SHP77 (cell line): ENCODE measurements around the gene CFAP46.
"Not testable (repeated sequence)": the region's sequence is repeated elsewhere in the genome, so short reads cannot be mapped to it uniquely, and the experiment has no call there.

Source experiments
- DNase-seq, 2 experiments: peaks; one replicate each; lab custom pipeline; 2025; lab: John Stamatoyannopoulos, UW

The CFAP46 gene

DNA sequence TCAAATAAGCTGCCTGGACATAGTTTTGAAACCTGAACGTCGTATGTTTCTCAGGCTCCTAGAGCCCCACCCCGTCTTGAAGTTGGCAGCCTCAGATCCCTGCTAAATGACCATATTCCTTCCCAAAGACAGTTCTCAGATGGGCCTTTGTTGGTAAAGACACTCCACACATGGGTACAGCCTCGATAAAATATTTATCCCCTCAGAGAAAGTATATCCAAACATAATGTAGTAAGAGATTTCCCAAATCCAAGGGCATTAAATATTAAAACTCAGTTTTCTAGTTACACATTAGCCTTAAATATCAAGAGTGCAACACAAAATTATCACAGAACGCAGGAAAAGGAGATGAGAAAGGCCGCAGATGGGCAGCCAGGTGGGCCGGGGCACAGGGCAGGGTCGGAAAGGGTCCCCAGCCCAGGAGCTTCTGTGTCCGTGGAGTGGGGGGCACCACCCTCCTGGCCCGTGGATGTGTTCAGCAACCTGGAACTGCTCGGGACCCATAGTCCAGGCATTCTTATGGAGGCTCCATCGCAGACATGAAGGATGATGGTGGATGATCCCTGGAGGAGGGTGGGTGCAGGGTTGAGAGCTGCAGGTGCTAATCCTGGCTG lies 1.5 kb upstream of the CFAP46 start:
- no peak for DNase-seq

DNA sequence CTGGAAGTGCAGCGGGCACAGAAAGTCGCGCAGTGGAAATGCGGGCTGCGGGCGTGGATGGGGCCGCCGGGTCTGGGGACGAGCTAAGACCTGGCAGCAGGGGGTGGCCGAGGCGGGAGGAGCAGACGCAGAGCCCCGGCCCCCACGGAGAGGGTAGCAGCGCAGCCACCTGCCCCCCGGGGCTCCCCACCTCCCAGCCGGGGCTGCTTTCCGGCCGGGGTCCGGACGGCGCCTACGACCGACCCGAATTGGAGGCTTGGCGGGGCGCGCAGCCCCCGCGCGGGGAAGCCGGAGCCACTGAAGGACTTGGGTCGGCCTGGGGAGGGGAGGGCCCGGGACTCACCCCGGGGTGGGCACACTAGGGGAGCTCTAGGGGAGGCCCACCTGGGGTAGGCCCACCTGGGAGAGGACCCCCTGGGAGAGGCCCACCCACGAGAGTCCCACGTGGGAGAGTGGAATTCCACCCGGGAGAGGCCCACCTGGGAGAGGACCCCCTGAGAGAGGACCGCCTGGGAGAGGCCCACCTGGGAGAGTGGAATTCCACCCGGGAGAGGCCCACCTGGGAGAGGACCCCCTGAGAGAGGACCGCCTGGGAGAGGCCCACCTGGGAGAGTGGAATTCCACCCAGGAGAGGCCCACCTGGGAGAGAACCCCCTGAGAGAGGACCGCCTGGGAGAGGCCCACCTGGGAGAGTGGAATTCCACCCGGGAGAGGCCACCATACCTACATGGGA lies 854 bp upstream of the CFAP46 start:
- DNase-seq, result no peak

DNA sequence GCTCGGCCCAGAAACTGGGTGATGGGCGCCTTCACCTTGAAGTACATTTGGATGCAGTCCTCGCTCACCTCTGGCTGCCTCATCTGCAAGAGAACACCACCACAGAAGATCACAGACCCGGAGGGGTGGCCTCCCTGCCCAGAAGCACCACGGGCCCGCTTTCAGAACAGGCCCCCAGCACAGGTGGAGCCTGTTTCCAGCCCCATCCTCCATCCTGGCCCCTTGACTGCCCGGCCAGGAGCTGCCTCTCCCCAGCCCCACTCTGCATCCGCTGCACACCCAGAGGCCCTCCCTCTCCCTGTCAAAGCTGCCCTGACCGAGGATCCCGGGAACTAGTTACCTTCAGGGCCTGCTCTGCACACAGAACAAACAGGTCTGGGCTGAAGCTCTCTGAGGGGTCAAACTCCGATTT lies 724 bp downstream of the CFAP46 start:
- no peak for DNase-seq

DNA sequence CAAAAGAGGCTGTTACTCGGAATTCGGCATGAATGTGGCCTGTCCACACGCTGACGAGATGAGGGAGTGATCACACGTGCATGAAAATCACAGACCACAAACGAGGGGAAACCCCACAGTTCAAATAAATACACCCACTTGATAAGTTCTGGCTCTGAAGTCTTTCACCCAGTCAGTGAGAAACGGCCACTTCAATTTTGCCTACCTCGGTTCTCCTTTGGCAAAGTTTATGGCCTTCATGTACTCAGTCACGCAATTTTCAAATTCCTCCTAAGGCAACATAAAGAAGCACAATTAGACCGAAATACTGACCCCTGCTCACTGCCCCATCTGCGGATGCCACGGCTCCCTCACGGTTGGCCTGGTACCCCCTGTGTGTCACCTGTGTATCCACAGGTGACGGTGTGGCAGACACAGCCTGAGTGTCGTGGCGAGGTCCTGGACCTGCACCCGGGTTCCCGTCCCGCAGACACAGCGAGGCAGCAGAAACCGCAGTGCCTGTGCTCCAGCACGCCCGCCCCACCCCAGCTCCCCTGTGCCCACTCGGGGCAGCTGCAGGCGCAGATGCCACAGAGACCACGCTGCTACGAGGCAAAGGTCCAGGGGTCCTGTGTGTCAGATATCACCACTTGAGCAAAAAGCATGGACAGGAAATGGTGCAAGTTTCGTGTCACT lies 1.4 kb downstream of the CFAP46 start:
- DNase-seq, result no peak

DNA sequence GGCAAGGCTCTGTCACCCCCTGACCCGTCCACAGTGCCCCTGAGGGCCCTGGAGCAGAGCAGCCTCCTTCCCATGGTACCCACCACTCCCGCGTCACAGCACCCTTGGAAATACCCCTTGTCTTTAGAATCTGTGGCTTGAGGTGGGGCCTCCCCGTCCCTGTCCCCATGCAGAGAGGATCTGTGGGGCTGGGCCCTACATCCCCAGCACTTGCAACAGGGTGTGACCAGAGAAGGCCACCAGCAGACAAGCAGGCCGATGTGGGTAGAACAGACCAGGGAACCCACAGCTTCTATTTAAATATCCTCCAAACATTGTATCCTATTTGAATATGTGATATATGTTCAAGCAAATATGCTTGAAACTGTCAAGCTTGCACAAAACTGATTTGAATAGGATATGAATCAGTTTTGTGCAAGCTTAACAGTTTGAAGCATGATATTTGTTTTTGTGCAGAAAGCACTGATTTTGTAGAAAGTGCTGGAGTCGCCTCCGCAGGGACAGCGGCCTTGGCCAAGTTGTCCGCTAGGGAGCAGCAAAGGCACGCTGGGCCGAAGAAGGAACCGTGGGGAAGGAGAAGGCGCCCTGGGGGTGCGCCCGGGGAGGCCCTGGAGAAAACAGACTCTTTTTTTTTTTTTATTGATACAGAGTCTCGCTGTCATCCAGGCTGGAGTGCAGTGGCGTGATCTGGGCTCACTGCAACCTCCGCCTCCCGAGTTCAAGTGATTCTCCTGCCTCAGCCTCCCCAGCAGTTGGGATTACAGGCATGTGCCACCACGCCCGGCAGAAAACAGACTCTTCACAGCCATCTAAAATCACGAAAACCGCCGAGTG lies 2.2 kb downstream of the CFAP46 start:
- DNase-seq, result peak in 1 of 2 experiments; percentile 11

DNA sequence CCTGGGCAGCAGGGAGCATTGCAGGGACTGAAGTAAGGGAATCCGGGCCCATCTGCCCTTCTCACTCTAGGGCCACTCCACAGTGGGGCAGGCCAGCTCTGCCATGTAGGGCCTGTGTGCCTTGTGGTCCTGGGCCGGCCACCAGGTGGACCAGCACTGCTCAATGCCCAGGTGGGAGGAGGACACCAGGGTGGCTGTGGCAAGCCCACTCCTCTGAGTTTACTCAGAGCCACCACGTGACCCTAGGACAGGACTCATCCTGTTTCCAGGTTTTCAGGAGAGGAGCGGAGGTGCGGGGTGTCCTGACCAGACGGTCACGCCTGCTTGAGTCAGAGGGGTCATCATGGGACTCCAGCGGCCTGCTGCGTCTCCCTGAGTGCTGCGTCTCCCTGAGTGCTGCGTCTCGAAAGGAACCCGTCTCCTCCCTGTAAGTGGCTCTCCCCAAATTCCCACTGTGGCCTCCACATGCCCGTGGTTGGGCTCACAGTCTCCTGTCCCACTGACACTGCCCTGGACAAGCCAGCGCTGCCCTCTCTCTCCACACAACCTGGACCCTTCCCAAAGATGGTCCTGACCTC lies 2.9 kb downstream of the CFAP46 start:
- DNase-seq, result no peak

DNA sequence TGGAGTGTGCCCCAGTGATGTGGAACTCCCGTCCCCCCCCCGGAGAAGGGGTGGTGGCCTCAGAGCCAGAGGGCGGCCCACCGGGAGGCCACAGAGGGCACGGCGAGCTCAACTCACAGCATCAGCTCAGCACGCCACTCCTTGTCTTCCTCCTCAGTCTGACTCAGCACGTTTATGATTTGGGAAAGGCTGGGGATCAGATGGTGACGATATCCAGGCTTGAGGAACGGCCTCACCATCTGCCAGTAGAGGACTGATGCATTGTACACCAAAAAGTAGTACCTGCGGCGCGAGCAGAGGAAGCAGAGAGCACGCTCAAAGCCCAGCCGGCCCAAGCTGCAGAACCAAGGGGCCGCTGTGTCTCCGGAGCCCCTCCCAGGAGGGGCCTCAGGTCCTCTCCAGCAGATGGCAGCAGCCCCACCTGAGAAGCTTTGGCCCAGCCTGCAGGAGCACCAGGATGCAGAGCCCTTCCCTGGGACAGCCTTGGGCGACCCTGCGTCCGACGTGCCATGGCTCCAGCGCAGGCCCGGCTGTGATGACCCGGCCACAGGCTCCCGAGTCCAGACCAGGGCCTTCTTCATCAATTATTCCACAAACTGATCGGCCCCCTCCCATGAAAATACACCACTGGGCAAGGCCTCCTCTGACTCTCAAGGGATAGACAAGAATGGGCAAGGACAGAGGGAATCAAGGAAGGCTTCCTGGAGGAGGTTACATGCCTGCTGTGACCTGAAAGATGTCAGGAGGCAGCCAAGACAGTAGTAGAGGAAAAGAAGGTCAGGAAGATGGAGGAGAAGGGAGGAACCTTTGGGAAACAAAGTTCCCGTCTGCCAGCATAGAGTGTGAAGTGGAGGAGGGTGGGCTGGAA lies 3.7 kb downstream of the CFAP46 start:
- peak in 1 of 2 experiments; percentile 21 for DNase-seq

DNA sequence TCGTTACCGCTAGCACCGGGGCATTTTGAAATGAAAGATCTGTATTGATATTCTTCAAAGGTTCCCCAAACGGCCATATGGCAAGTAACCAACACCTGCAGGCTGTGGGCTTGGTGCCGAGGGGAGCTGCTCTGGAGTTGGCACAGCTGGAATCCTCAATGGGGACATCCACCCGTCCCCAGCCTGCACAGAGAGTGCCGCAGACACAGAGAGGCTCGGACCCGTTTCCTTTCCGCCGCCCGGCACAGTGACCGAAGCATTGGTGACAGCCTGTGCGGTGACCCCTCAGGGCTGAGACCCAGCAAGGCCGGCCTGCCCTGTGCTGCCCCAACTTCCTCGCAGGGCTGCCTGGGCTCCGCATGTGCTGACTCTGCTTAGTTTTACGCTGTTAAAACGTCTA lies 4.5 kb downstream of the CFAP46 start:
- no peak for DNase-seq

DNA sequence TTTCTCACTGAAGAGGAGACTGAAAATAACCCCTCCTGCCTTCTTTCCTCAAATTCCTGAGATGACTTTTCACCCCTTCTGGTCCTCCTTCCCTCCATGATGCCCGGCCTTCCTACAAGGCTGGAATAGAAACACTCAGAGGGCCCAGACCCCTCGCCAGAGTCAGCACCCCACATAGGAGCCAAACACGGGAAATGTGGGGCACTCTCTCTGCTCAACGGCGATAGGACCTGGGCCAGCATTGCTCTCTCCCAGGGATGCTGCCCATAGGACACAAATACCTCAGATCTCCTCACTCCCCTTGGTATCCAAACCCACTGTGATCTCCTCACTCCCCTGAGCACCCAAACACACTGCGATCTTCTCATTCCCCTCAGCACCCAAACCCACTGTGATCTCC lies 7.4 kb downstream of the CFAP46 start:
- no peak for DNase-seq

DNA sequence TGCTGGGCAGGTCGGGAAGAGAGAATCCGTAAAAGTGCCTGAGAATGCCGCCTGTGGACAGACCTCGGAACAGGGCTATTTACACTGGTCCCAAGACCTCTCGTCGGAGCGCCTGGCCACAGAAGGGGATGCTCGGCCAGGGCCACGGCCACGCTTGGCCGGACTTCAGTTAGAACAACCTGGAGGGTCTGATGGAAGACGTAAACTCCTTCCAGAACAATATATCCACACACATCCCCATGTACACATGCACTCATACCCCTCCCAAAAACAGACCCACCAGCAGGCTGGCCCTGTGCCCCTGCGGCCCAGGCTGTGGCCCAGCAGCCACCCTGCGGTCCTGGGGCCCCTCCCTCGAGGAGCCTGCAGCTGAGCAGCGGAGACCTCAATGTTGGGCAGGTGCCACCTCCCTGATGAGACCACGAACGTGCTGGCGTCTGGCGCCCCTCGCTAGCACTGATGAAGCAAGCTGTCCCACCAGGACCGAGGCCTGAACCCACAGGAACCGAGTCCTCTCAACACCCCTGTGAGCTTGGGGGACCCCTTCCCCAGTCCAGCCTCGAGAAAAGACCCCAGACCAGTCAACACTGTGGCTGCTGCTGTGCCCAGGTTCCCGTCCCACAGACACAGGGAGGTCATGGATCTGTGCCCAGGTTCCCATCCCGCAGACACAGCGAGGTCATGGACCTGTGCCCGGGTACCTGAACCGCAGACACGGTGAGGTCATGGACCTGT lies 8.9 kb downstream of the CFAP46 start:
- DNase-seq, result no peak

DNA sequence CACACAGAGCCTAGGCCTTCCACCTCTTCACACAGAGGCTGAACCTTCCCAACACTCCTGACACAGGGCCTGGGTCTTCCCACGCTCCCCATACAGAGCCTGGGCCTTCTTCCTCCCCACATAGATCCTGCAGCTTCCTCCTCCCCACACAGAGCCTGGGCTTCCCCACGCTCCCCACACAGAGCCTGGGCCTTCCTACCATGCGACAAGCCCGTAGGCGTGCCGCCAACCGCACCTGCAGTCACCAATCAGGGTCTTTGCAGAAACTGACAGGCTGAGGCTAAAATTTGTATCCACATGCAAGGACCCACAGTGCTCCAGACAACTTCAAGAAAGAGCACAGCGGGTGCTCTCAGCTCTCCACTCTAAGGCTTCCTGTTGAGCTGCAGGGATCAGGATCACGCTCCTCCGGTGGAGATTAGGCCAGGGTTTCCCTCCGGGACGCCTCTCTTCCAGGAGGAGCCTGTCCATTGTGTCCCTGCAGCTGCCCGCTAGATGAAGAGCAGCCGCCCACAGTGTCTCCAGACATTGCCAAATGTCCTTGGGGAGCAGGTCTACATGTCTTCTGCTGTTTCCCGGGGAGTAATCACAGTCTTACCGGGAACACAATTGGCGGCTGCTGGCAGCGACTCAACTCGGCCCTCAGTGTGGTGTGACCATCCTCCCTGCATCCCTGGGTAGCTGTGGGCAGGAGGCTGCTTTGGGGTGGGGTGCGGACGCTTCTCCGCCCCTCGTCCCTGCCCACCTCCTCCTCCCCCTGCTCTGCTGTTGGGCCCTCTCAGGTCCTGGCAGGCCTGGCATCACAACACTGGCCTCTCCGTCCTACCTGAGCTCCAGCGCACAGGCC lies 9.7 kb downstream of the CFAP46 start:
- DNase-seq, result no peak

DNA sequence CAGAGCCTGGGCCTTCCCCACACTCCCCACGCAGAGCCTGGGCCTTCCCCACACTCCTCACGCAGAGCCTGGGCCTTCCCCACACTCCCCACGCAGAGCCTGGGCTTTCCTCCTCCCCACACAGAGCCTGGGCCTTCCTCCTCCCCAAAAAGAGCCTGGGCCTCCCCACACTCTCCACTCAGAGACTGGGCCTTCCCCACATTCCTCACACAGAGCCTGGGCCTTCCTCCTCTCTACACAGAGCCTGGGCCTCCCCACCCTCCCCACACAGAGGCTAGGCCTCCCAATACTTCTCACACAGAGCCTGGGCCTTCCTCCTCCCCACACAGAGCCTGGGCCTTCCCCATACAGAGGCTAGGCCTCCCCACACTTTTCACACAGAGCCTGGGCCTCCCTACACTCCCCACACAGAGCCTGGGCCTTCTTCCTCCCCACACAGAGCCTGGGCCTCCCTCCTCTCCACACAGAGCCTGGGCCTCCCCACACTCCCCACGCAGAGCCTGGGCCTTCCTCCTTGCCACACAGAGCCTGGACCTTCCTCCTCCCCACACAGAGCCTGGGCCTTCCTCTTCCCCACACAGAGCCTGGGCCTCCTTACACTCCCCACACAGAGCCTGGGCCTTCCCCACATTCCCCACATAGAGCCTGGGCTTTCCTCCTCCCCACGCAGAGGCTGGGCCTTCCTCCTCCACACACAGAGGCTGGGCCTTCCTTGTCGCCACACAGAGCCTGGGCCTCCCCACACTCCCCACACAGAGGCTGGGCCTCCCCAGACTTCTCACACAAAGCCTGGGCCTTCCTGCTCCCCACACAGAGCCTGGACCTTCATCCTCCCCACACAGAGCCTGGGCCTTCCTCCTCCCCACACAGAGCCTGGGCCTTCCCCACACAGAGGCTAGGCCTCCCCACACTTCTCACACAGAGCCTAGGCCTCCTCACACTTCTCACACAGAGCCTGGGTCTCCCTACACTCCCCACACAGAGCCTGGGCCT lies 10.8 kb downstream of the CFAP46 start:
- not testable (repeated sequence) for DNase-seq

DNA sequence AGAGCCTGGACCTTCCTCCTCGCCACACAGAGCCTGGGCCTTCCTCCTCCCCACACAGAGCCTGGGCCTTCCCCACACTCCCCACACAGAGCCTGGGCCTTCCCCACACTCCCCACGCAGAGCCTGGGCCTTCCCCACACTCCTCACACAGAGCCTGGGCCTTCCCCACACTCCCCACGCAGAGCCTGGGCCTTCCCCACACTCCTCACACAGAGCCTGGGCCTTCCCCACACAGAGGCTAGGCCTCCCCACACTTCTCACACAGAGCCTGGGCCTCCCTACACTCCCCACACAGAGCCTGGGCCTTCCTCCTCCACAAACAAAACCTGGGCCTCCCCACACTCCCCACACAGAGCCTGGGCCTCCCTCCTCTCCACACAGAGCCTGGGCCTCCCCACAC lies 11.7 kb downstream of the CFAP46 start:
- not testable (repeated sequence) for DNase-seq

DNA sequence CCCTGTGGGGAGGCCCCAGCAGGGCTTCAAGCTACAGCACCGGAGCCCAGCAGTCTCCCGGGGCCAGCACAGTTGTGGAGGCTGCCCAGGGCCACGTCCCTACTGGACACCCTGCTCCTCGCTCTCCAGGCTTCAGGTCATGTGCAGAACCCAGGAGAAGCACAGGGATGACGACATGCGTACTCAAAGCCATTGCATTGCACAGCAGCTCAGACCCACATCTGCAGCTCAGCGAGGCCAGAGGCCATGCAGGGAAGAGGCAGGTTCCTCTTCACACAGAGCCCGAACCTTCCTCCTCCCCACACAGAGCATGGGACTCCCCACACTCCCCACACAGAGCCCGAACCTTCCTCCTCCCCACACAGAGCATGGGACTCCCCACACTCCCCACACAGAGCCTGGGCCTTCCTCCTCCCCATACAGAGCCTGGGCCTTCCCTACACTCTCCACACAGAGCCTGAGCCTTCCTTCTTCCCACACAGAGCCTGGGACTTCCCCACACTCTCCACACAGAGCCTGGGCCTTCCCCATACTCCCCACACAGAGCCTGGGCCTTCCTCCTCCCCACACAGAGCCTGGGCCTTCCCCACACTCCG lies 12.3 kb downstream of the CFAP46 start:
- DNase-seq, result no peak

DNA sequence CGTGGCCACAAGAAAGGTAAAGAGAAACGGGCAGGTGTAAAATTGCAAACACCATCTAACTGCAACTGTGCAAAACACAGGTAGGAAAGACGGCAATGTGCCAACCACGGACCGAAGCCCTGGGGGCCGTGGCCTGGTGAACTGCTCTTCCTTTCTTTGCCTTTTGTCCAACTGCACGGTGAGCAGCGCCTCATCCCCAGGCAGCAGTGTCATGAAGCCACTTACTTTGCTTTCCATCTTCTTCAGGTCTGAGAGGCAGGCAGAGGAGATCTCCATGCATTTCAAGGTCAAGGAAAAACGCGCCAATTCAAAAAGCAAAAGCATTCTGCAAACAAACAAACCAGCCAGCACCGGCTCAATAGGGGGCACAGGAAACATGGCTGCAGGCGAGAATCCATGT lies 12.9 kb downstream of the CFAP46 start:
- DNase-seq, result no peak

DNA sequence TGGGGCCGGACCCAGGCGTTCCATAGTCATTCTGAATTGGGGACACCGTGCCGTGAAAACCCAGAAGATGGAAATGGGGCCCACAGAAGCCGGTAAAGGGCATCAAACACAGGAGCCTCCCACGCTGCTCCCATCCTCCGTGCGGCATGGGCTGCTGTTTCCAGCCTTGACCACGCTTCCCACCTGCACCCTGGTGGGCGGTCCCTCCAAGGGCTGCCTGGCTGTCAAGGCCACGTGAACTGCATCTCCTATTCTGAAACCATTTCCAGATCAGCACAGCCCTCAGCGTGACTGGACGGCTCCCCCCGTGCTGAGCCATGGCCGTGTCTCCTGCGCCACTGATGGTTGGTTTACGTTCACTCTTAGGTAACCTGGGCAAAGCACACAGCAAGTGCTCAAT lies 14.1 kb downstream of the CFAP46 start:
- no peak for DNase-seq

DNA sequence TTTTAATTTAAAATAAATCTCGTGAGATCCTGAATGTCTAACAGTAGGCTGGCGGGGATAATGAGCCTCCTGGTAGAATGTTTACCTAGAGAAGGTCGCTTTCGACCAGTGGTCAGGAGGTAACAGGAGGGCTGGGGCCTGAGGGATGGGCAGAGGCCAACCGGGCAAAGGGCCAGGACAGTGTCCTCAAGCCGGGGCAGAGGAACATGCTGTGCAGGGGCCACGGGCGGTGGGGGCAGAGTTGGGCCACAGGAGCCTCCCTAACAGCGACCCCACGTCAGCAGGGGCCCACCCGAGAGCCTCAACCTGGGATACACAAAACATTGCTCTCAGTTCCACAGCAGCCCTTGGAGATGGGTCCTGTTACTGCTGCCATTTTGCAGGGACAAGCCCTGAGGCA lies 14.5 kb downstream of the CFAP46 start:
- no peak for DNase-seq
